GM21367 (cell line): ENCODE results near the gene NRDC.
"Not testable (repeated sequence)": the region's sequence is repeated elsewhere in the genome, so short reads cannot be mapped to it uniquely, and the experiment has no call there.

Experiments
- ATAC-seq: cut with Tn5 transposase; IDR thresholded peaks from one replicate; pipeline ENCODE4 v1.9.1; 2021; ENCODE audit not compliant: unreplicated experiment

Gene NRDC

DNA sequence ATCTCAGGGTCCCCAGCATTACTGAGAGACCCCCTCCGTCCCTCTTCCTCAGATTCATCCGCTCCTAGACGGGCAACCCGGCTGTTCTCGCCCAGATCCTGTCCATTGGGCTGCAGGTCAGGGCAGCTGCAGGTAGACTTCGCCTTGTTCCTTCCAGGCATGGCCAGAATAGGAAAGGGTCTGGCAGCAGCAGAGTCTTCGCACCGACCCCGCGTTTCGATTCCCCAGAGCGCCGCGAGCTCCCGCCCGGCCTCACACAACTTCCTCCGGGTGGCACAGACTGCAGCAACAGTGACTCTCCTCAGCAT, 265 bp downstream of the NRDC start:
- peak; percentile 17 for ATAC-seq

DNA sequence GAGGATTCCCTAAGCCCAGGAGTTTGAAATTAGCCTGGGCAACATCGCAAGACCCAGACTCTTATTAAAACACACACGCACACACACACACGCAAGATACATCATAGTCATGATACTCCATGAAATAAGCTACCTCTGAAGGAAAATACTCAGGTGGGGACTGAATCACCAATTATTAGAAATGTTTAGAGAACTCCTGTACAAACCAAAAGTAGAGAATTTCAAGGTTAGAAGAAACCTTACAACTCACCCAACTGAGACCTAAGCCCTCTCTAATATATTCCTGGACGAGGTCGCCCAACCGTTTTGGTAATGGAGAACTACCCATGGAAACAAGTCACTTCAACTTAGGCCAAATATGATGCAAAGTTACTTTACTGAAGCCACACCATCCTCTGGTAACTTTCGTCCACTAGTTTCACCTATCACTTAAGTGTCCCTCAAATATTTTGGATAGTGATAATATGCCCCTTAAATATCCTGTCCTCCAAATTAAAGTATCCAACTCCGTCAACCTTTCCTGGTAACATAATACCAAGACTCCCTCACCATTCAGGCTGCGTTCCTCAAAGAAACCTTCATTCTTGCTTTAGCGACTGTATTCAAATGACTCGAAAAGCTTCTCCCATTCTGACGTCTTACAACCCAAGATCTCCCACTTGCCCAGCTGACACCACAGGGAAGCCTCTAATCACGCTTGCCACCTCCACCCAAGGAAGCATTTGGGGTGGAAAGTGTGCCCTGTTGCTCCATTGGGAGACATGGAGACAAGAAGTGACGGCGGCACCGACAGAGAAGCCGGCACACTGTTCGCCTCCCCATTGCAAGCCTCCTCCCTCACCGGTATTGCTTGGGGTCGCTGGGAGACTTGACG, 856 bp downstream of the NRDC start:
- ATAC-seq, result peak; percentile 2

DNA sequence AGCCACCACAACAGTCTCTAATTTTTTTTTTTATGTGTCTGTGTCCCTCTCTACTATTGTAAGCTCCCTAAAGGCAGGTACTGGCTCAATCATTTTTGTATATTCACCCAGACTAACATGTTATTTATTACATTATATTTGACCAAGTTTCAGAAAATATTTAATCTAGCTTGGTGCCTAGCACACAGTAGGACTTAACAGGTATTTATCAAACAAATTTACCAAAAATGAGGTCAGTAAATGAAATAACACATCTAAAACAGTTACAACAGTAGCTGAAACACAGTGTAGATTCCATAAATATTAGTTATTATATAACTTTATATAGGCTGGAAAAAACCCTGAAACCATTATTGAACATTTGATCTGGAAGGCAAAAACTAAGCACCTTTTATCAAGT, 2.7 kb downstream of the NRDC start:
- ATAC-seq, result no peak

DNA sequence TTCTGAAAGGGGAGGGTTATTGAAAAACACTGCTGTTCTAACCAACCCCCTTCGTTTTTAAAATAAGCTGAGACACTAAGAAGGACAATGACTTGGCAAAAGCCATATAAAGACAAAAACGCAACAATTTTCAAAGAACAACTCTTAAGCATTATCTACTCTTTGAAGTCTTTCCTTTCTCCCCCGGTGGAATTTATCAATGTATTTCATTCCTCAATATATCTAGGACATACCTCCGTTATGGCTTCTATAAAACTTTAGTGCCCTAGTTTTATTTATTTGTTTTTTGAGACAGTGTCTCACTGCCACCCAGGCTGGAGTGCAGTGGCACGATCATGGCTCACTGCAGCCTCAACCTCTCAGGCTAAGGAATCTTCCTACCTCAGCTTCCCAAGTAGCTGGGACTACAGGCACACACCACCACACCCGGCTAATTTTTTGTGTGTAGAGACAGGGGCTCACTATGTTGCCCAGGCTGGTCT, 3.2 kb downstream of the NRDC start:
- ATAC-seq, result no peak

DNA sequence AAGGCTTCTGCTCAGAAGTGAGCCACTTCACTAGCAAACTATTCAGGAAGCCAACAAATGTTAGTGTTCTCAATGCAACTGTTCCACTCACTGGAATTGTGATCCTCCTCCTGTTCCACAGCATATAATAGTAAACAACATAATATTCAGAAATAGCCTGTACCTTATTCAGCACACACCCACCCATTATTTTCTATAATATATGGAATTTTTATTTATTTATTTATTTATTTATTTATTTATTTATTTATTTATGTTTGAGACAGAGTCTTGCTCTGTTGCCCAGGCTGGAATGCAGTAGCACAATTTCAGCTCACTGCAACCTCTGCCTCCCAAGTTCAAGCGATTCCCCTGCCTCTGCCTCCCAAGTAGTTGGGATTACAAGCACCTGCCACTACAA, 5.3 kb downstream of the NRDC start:
- not testable (repeated sequence) for ATAC-seq

DNA sequence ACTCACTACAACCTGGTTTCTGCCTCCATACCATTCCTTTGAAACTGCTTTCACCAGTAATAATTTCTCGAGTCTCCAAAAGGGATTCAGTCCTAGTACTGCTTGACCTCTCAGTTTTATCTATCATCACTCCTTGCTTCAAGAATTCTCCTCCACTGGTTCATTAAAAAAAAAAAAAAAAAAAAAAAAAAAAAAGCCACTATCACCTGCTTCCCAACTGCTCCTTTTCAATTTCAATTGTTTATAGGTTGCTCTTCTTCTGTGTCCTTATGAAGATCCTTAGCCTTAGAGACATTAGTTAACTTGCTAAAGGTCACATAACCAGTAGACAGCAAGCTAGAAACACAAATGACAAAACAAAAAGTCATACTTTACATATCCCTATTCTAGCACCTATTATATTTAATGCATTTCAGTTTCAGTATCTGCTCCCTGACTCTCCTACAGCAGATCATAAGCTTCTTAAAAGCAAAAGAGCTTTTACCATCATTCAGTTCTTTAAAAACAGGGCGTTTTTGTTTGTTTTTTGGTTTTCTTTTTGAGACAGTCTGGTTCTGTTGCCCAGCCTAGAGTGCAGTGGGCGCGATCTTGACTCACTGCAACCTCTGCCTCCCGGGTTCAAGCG, 7.1 kb downstream of the NRDC start:
- ATAC-seq, result no peak

DNA sequence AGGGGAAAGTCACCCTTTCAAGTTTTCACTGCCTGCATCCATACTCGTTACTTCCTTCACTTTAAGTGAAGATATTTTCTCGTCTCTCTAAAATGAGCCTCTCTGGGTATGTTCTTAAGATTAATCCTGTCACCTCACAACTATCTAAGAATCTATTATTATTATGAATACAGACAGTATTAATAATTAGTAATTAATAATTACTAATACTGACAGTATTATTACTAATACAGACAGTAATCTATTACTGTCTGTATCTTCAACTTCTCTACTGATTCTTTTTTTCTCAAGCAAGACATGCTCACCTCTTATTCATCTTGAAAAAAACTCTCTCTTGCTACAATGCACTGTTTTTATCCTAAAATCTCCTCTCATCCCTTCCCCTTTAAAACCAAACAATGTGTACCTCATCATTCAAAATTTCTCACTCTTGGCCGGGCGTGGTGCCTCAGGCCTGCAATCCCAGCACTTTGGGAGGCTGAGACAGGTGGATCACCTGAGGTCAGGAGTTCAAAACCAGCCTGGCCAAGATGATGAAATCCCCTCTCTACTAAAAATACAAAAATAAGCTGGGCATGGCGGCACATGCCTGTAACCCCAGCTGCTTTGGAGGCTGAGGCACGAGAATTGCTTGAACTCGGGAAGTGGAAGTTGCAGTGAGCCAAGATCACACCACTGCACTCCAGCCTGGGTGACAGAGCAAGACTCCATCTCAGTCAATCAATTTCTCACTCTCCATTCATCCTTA, 7.8 kb downstream of the NRDC start:
- ATAC-seq, result no peak

DNA sequence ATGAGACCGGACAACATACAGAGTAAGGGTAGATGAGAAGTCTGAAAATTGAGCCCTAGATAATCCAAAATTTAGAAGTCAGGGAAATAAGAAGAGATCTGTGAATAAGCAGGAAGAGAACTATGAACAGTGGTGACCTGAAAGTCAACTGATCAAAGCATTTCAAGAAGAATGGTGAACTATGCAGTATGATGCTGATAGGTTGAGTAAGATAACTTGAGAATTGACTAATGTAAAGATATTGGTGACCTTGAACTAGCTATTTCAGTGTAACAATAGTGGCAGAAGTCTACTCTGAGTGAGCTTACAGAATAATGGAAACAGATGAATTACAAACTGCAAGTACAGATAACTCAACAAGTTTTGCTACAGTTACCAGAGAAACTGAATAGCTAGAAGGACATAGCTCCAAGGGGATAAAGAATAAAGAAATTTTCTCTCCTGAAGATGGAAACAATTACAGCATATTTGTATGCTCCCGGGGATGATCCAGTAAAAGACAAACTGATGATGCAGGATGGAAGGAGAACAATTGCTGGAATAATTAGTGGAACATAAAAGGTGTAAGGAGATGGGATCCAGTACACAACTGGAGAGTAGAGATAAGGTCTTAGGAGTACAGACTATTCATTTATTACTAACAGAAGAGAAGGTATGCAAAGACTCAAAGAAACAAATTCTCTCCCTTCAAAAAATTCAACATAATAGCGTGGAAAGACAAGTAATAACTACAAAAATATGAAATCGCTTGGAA, 10.9 kb downstream of the NRDC start:
- no peak for ATAC-seq

DNA sequence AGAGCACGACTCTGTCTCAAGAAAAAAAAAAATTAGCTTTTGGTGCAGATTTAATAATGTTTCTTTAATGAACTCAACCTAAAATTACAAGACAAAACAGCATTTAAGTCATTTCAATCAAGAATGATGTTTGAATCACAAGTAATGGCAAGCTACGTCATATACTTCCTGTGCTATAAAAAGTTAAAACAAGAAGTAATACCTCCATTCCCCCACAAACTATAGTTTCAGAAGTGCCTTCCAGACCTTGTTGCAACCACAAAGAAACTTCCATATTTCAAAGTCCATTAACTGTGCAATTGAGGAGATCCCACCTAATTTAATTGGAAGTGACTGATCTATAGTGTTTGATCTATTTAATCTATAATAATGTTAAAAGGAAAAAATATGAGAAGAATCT, 15.1 kb downstream of the NRDC start:
- ATAC-seq, result peak; percentile 49

DNA sequence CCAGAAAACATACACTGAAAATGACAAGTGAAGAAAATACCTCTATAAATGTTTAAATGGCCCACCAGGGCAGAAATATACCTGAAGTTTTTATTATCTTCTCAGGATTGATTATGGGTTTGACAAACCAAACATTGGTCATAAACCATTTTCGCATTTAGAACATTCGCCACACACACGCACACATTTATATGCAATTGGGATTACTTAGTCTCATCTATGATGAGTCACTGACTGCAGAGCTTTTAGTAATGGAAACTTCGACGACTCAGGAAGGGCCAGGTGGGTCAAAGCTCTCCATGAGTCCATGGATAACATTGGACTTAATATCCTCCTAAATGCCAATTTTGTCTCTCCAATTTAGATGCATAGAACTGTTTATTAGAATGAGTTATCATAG, 16.9 kb downstream of the NRDC start:
- ATAC-seq, result no peak

DNA sequence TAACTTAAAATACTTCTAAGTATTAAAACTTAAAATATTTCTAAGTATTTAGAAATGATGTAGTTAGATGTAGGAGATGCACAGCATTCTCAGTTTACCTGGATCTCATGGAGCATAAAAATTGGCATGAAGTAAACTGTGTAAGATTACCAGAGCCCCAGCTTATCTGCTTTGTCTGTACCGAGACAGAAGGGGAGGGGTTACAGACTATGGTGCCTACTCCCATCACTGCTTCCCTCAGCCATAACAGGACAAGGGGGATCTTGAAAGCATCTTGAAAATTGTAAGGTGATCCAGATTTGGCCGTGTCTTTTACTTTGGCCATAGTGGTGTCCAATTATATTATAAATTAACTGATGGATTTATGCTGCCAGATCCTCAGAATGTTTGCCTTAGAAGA, 18.8 kb downstream of the NRDC start:
- ATAC-seq, result no peak

DNA sequence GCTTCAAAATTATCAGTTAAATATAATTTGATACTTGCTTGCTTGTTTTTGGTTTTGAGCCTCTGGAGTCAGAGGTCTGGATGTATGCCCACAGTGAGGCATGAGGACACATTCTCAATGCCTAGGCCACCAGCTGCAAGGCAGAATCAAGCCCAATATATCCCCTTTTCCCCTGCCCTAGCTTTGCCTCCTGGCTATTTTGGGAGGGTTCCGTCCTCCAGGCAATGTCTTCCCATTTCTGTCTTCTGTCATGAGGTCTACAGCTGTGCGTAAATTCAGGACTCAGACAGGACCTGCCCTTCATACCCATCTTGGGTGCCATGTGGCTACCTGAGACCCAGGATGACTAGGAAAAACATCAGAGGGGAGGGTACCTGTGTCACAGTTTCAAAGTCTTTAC, 19.2 kb downstream of the NRDC start:
- no peak for ATAC-seq

DNA sequence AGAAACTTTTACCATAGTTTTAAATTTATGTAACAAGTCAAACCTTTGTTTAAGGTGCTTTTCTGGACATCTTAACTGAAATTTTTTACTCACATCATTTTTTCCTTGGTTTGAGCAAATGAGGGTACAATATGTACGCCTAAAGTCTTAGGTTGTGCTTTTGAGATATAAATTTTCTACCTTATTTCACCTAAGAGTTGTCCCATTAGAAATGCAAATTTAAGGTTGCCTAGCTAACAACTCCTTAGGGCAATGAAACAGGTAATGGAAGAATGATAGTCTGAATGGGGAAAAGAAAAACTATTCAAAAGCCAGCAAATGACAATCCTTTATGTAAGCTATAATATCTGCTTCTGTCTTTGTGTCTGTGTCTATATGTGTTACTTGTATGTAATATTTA, 19.6 kb downstream of the NRDC start:
- no peak for ATAC-seq

DNA sequence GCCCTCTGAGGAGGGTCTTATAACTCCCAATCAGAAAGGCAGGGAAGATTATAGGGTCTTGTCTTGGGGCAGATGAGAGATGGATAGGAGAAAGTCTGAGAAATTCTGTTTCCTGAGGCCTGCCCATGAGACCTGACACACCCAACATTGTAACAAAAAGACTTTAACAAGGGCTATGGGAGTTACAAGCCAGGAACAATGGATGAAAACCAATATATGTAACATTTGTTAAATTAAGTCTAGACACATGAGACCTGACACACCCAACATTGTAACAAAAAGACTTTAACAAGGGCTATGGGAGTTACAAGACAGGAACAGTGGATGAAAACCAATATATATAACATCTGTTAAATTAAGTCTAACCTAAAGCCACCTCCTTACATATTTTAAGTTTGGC, 21.8 kb downstream of the NRDC start:
- no peak for ATAC-seq

DNA sequence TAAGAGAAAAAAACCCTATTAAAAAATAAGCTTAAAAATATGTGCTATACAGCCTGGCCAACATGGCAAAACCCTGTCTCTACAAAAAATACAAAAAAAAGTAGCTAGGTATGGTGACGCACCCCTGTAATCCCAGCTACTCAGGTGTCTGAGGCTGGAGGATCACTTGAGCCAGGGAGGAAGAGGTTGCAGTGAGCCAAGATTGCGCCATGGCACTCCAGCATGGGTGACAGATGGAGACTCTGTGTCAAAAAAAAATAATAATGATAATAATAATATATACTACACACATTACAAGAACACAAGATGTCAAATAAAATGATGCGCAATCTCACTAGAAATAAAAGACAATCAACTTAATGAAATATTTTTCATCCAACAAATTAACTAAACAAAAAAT, 22.9 kb downstream of the NRDC start:
- ATAC-seq, result no peak

DNA sequence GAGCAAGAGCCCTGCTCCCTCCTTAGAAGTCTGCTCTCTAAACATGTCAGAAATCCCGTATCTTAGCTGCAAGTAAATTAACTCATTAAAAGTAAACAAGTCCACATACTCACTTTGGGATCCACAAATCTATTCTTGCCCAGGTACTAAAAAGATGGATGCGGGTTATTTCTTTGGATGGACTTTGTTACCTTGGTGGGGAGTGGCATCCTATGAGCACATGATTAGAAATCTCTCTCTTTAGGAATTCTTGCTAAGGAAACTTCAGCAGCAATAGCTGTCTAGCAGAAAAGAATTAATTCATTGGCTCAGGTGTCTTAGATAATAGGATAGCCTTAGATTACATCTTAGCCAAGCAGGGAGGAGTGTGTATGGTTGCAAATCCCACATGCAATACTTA, 25.2 kb downstream of the NRDC start:
- no peak for ATAC-seq

DNA sequence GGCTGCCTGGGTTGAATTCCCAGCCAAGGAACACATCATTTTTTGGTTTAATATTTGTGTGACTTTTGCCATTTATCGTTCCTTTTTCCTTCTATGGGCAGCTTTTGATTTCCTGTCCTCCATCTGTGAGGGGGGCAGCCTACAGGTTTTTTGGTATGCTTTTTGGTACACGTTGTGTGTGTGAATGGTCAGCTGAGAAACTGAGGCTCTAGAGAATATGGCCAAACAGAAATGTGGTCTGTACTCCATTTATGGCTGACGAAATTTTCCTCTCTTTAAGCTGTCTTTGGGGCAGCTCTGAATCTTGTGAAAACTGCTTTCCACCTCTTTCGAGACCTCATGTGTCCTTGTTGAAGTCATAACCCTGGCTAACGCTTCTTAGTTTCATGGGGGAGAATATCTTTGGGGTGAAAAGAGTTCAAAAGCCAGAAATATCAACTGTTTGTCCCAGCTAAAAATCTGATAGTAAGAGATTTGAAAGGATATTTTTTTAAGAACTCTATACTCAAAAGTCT, 26.6 kb downstream of the NRDC start:
- no peak for ATAC-seq

DNA sequence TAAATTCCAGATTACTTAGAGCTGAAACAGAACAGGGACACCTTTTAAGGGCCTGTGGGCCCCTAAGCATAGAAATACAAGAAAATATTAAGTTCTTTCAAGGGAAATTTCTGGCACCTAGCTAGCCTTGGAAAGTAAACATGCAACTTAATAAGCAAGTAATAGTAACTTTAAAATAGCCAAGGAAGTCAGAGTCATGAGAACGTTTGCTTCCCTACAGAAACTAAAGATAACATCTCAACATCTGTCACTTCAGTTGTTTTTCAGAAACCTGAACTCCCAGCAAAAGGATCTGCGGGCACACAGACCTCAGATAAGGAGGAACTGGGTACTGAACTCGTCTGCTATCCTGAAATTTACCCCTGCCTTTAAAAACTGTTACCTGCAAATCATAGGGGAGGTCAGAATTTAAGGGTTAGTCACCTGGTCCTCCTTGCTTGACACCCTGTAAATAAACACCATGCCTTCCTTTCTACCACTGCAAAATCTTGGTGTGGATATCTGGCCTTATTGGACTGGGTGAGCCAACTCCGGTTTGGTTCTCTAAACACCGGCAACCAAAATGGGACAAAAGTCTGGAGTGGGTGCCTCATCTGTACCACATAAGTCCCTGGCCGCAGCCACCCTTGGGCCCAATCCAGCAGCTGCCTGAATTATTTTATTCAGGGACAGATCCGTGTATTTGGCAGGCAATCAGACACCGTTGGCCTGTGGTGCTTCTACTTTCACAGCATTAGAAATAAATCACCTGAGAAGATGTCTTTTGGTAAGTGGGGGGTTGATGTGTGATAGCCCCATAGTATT, 27.9 kb downstream of the NRDC start:
- no peak for ATAC-seq

DNA sequence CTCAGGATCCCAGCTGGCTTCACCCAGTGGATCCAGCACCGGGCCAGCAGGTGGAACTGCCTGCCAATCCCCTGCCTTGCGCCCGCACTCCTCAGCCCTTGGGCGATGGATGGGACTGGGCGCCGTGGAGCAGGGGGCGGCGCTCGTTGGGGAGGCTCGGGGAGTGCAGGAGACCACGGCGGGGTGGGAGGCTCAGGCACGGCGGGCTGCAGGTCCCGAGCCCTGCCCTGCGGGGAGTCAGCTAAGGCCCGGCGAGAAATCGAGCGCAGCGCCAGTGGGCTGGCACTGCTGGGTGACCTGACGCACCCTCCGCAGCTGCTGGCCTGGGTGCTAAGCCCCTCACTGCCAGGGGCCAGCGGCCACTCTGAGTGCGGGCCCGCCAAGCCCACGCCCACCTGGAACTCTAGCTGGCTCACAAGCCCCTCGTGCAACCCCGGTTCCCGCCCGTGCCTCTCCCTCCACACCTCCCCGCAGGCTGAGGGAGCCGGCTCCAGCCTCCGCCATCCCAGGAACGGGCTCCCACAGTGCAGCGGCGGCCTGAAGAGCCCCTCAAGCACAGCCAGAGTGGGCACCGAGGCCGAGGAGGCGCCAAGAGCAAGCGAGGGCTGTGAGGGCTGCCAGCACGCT, 31.1 kb downstream of the NRDC start:
- ATAC-seq, result no peak

DNA sequence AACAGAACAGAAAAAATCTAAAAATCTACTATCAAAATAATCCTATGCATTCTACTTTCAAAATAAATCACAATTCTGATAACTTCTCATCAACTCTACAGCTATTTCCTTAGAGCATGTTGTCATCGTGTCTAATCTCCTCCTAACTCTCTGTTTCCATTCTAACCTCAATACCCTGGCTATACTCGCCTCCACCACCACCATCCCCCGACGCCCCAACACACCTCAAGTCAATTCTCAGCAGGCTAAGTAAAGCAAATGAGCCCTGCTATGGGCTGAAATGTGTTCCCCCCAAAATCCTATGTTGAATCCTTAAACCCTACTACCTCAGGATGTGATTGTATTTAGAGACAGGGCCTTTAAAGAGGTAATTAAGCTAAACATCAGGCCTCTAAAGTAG, 34.6 kb downstream of the NRDC start:
- ATAC-seq, result no peak
